Activated CD4-positive, alpha-beta T cell treated with anti-CD3 and anti-CD28 coated beads, Interleukin-2, amount 50 U/mL, for 16 hours (primary cell): Measurements from ENCODE around the gene CEP83.
"Not testable (repeated sequence)": the region's sequence is repeated elsewhere in the genome, so short reads cannot be mapped to it uniquely, and the experiment has no call there.

Experiments used
- DNase-seq: peaks from one replicate; pipeline ENCODE4 v3.0.0-alpha.2; 2020

Gene CEP83

GRCh38 chr12:94374124-94374523 is 85.5 kb downstream of the CEP83 start:
- DNase-seq = no peak

GRCh38 chr12:94372461-94372860 is 87.2 kb downstream of the CEP83 start:
- DNase-seq = peak; percentile 82

GRCh38 chr12:94362653-94363052 is 97.0 kb downstream of the CEP83 start:
- DNase-seq = no peak

GRCh38 chr12:94359761-94360160 is 99.9 kb downstream of the CEP83 start:
- no peak for DNase-seq

GRCh38 chr12:94353130-94353529 is 106.5 kb downstream of the CEP83 start:
- DNase-seq = no peak

- DNase-seq = no peak
Measured at GRCh38 chr12:94340573-94340972, 119.1 kb downstream of the CEP83 start.

GRCh38 chr12:94338006-94338794 is 121.5 kb downstream of the CEP83 start:
- DNase-seq = no peak

GRCh38 chr12:94336211-94336925 is 123.3 kb downstream of the CEP83 start:
- DNase-seq = no peak

GRCh38 chr12:94333396-94333795 is 126.3 kb downstream of the CEP83 start:
- no peak for DNase-seq

- DNase-seq = no peak
Measured at GRCh38 chr12:94329366-94329765, 130.3 kb downstream of the CEP83 start.

GRCh38 chr12:94327809-94328208 is 131.9 kb downstream of the CEP83 start:
- no peak for DNase-seq

GRCh38 chr12:94326727-94327126 is 132.9 kb downstream of the CEP83 start:
- DNase-seq = peak; percentile 77

- no peak for DNase-seq
Measured at GRCh38 chr12:94326234-94326633, 133.4 kb downstream of the CEP83 start.

GRCh38 chr12:94322346-94322745 is 137.3 kb downstream of the CEP83 start:
- no peak for DNase-seq

- DNase-seq = no peak
Measured at GRCh38 chr12:94320109-94320508, 139.6 kb downstream of the CEP83 start.

- DNase-seq = no peak
Measured at GRCh38 chr12:94318181-94318580, 141.5 kb downstream of the CEP83 start.

GRCh38 chr12:94316600-94316999 is 143.1 kb downstream of the CEP83 start:
- DNase-seq = not testable (repeated sequence)

- no peak for DNase-seq
Measured at GRCh38 chr12:94312378-94312777, 147.3 kb downstream of the CEP83 start.

- DNase-seq = peak; percentile 72
Measured at GRCh38 chr12:94309373-94309772, 150.3 kb downstream of the CEP83 start.

- DNase-seq = no peak
Measured at GRCh38 chr12:94308612-94309011, 151.1 kb downstream of the CEP83 start.

GRCh38 chr12:94305130-94305957 is 154.3 kb downstream of the CEP83 start:
- peak; percentile 96 for DNase-seq

- no peak for DNase-seq
Measured at GRCh38 chr12:94304566-94305061, 155.1 kb downstream of the CEP83 start.

GRCh38 chr12:94304012-94304411 is 155.7 kb downstream of the CEP83 start:
- DNase-seq = no peak
